A673 (cell line): ENCODE results near the gene SV2C. TPM values are rescaled to one million over a fixed set of nuclear protein-coding genes. Genes with fewer than 3 reads are reported as not detected.

Experiments
- BruUV-seq: library from RNA; stranded (reverse); fragments of 400-500 nt; replicated peaks from 2 replicates; lab custom pipeline; 2021; lab: Mats Ljungman, UMichigan
- CTCF ChIA-PET: fragments of 300-600 bp; sonication (Branson Sonifier 250); formaldehyde crosslinking; loops from one replicate; lab custom pipeline; 2022; ENCODE audit warnings: antibody characterized with exemption; lab: Charles Lee
- POLR2A ChIA-PET: fragments of 300-600 bp; sonication (Branson Sonifier 250); formaldehyde crosslinking; loops from one replicate; lab custom pipeline; 2022; ENCODE audit warnings: antibody characterized with exemption; ENCODE audit not compliant: low non-redundant PET; lab: Charles Lee
- DNase-seq: peaks from one replicate; pipeline ENCODE4 v3.0.0-alpha.2; 2015; ENCODE audit warnings: low spot score
- H3K27ac ChIP-seq: fragments of 200-600 bp; sonication (generic); 2 replicates; pipeline ENCODE4 v1.5.1; 2016; ENCODE audit warnings: mixed run types, low read depth, mild to moderate bottlenecking, mixed read lengths, antibody characterized with exemption, low read length; ENCODE audit not compliant: poor library complexity, severe bottlenecking
- H3K27me3 ChIP-seq: fragments of 200-600 bp; sonication (generic); replicated peaks from 2 replicates; pipeline ENCODE4 v1.6.1; 2017; ENCODE audit warnings: mixed run types, low read depth, mild to moderate bottlenecking, mixed read lengths, antibody characterized with exemption, low read length; ENCODE audit not compliant: insufficient read depth, poor library complexity
- H3K36me3 ChIP-seq: fragments of 200-600 bp; sonication (generic); 2 replicates; pipeline ENCODE4 v1.6.1; 2016; ENCODE audit warnings: mixed run types, mild to moderate bottlenecking, mixed read lengths, antibody characterized with exemption, low read length; ENCODE audit not compliant: insufficient read depth, poor library complexity, severe bottlenecking
- H3K4me1 ChIP-seq: fragments of 200-600 bp; sonication (generic); 2 replicates; pipeline ENCODE4 v1.6.1; 2017; ENCODE audit warnings: mixed run types, mild to moderate bottlenecking, mixed read lengths, antibody characterized with exemption, low read length; ENCODE audit not compliant: insufficient read depth, poor library complexity, severe bottlenecking
- H3K4me3 ChIP-seq: fragments of 200-600 bp; sonication (generic); 2 replicates; pipeline ENCODE4 v1.5.1; 2016; ENCODE audit warnings: low read depth, mixed run types, mild to moderate bottlenecking, mixed read lengths, low read length; ENCODE audit not compliant: poor library complexity, severe bottlenecking
- H3K9me3 ChIP-seq: fragments of 200-600 bp; sonication (generic); 2 replicates; pipeline ENCODE4 v1.6.1; 2016; ENCODE audit warnings: mixed run types, low read depth, mild to moderate bottlenecking, mixed read lengths, antibody characterized with exemption, low read length; ENCODE audit not compliant: poor library complexity, severe bottlenecking
- EZH2 ChIP-seq: fragments of 200-600 bp; sonication (generic); IDR thresholded peaks from 2 replicates; pipeline ENCODE4 v1.6.1; 2017; ENCODE audit warnings: borderline replicate concordance, low read depth, mild to moderate bottlenecking, mixed read lengths, antibody characterized with exemption, low read length; ENCODE audit not compliant: poor library complexity, severe bottlenecking
- intact Hi-C: fragments of 100-400 bp; cut with micrococcal nuclease; formaldehyde crosslinking; loops from one replicate; pipeline ENCODE4 v1.10.0; 2022; ENCODE audit not compliant: unreplicated experiment
- total RNA-seq: library from RNA; stranded (reverse); gene quantifications from 2 replicates; pipeline ENCODE4 v1.2.3, GENCODE V29; 2021
- TF ChIP-seq, protein P1 (sequence below): fragments of 300-800, 200-600 bp; sonication (generic); conservative IDR thresholded peaks from 2 replicates; pipeline ENCODE4 v1.5.1; 2017; ENCODE audit warnings: low read depth, mild to moderate bottlenecking, antibody characterized with exemption, low read length, moderate library complexity, mixed read lengths

The SV2C gene
- total RNA-seq, 1 experiment from 2014 or later, result 3.1 TPM

DNA sequence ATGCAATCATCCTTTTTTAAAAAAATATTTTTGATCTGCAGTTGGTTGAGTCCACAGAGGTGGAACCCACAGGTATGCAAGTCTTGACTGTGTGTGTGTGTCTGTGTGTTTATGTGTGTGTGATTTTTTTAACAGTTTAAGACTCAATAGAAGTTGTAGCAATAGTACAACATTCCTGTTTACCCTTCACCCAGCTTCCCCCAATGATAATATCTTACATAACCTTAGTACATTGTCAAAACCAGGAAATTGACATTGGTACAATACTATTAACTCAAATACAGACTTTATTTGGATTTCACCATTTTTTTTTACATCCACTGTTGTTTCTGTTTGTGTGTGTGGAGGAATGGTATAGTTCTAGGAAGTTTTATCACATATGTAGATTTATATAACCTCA lies 81.8 kb downstream of the SV2C start:
- CTCF ChIA-PET, result interaction anchor here (1.2 kb wide), 1 partner anchor 10 kb away, joined by 4 read pairs; no protein-coding TSS in a partner anchor
- Histone ChIP-seq H3K4me1 (no peaks in the 10 kb centered on the region), H3K27ac (no peak overlapping the region), H3K36me3 (no peaks in the 10 kb centered on the region), H3K9me3 (no peaks in the 10 kb centered on the region), H3K27me3 (peaks cover 9% of the 10 kb centered on the region), H3K4me3 (no peak overlapping the region)
- intact Hi-C loops, result loop anchor here (10.0 kb wide), 1 partner anchor 420 kb away; no protein-coding TSS in a partner anchor
- POLR2A ChIA-PET, result no interaction called here
- no TSS peak for BruUV-seq
- DNase-seq, result no peak
- TF ChIP-seq, protein P1, sequence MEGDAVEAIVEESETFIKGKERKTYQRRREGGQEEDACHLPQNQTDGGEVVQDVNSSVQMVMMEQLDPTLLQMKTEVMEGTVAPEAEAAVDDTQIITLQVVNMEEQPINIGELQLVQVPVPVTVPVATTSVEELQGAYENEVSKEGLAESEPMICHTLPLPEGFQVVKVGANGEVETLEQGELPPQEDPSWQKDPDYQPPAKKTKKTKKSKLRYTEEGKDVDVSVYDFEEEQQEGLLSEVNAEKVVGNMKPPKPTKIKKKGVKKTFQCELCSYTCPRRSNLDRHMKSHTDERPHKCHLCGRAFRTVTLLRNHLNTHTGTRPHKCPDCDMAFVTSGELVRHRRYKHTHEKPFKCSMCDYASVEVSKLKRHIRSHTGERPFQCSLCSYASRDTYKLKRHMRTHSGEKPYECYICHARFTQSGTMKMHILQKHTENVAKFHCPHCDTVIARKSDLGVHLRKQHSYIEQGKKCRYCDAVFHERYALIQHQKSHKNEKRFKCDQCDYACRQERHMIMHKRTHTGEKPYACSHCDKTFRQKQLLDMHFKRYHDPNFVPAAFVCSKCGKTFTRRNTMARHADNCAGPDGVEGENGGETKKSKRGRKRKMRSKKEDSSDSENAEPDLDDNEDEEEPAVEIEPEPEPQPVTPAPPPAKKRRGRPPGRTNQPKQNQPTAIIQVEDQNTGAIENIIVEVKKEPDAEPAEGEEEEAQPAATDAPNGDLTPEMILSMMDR, result no peak
- no peak for TF ChIP-seq EZH2

DNA sequence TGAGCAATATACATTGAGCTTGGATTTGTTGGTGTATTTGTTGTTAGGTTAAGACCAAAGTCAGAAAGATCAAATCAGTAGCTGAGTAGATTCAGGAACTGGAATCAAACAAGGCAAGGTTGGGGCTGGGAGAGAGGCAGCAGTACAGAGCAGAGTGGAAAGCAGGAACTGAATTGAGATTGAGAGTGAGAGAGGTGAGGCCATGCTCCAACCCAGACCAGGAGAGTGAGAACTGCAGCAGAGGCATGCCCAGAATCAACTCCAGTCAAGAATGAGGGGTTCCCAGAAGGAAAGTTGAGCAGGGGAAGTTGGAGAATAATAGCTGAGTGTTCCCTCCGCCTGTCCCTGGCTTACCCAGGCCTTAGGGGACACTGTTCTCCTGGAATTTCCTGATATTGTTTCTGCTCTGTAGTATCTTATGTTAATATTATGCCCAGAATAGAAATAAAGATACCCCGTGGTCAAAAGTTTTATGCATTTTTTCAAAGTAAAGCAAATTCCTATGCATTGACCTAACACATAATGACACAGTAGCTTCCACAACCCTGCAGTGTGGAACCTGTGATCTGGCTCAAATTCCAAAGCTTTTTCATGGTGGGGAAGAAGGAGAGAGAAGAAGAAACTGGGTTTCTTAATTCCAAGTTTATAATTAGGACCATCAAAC lies 82.7 kb downstream of the SV2C start:
- no peaks in the 10 kb centered on the region for H3K4me1 ChIP-seq
- no TSS peak for BruUV-seq
- H3K4me3 ChIP-seq, result no peak overlapping the region
- intact Hi-C loops, result loop anchor here (10.0 kb wide), 1 partner anchor 421 kb away; no protein-coding TSS in a partner anchor
- TF ChIP-seq, protein P1, result no peak
- no peak for TF ChIP-seq EZH2
- CTCF ChIA-PET, result interaction anchor here (1.0 kb wide), 1 partner anchor 9 kb away, joined by 4 read pairs; no protein-coding TSS in a partner anchor
- no peaks in the 10 kb centered on the region for H3K9me3 ChIP-seq
- H3K36me3 ChIP-seq, result no peaks in the 10 kb centered on the region
- POLR2A ChIA-PET, result no interaction called here
- no peak for DNase-seq
- no peak overlapping the region for H3K27ac ChIP-seq
- peaks cover 9% of the 10 kb centered on the region for H3K27me3 ChIP-seq

DNA sequence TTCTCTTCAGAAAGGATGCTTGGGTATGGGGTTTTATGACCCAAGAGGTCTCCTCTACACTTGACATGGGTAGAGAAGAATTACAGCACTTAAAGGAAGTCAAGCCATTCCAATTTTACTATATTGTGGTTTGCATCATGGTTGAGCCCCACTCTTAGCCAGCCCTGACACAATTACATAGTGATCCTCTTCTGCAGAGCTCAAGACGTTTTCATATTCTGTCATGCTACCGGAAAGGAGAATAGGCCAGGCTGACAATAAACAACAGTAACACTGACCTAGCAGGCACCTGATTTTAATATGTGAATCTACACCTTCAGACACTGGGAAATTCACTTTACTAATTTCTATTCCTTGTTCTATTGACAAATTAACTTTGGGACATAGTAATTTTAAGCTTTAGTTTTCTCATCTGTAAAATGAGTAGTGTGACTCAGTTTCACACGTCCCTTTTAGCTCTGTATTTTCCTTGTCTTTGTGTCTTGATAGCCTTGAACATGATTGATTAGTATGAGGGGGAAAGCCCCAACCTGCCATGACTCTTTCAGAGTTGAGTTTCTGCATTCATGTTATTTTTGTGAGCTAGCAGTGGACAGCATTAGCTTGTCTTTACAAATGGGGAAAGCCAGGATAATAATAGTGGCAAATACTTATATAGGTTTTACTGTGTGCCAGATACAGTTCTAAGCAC lies 83.8 kb downstream of the SV2C start:
- ChIA-PET CTCF (interaction anchor here (1.0 kb wide), 1 partner anchor 8 kb away, joined by 4 read pairs; no protein-coding TSS in a partner anchor), POLR2A (no interaction called here)
- Histone ChIP-seq H3K36me3 (no peaks in the 10 kb centered on the region), H3K27me3 (peaks cover 9% of the 10 kb centered on the region), H3K4me1 (no peaks in the 10 kb centered on the region), H3K4me3 (no peak overlapping the region), H3K27ac (no peak overlapping the region), H3K9me3 (no peaks in the 10 kb centered on the region)
- no peak for DNase-seq
- intact Hi-C loops, result loop anchor here (10.0 kb wide), 1 partner anchor 422 kb away; no protein-coding TSS in a partner anchor
- TF ChIP-seq, protein P1, result no peak
- no peak for TF ChIP-seq EZH2
- no TSS peak for BruUV-seq
